BJ (cell line): ENCODE results near the gene NAV2. TPM values are rescaled to one million over a fixed set of nuclear protein-coding genes. Genes with fewer than 3 reads are reported as not detected.

Experiments
- CTCF ChIA-PET: fragments of 350-600 bp; formaldehyde crosslinking; extraction: SDS; loops from one replicate; lab custom pipeline; 2021; ENCODE audit warnings: antibody characterized with exemption, inconsistent platforms; lab: Yijun Ruan, JAX
- POLR2A ChIA-PET: fragments of 300-600 bp; sonication (Branson Sonifier 250); formaldehyde crosslinking; extraction: SDS; loops from one replicate; lab custom pipeline; 2021; ENCODE audit warnings: antibody characterized with exemption; lab: Charles Lee
- DNase-seq: peaks from one replicate; pipeline ENCODE4 v3.0.0-alpha.2; 2011; ENCODE audit warnings: low read depth
- H3K27me3 ChIP-seq: 2 replicates; pipeline ENCODE4 v1.6.0; 2011; ENCODE audit warnings: low read length; ENCODE audit not compliant: control insufficient read depth, insufficient read depth
- H3K36me3 ChIP-seq: 2 replicates; pipeline ENCODE4 v1.5.1; 2011; ENCODE audit warnings: low read length; ENCODE audit not compliant: control insufficient read depth, insufficient read depth
- H3K4me3 ChIP-seq: 2 replicates; pipeline ENCODE4 v1.5.1; 2011; ENCODE audit warnings: low read depth, mild to moderate bottlenecking, control low read depth, low read length
- polyA plus RNA-seq: library from polyadenylated mRNA; depleted of rRNA; stranded (reverse); fragments of >200 nt; gene quantifications from 2 replicates; pipeline ENCODE4 v1.2.3, GENCODE V29; 2011
- TF ChIP-seq, protein P1 (sequence below): IDR thresholded peaks from 2 replicates; pipeline ENCODE4 v1.5.1; 2011; ENCODE audit warnings: low read depth, mild to moderate bottlenecking, control low read depth, inconsistent platforms, low read length, moderate library complexity; ENCODE audit not compliant: insufficient read depth

The NAV2 gene
- polyA plus RNA-seq, 1 experiment, result 6.1 TPM

DNA sequence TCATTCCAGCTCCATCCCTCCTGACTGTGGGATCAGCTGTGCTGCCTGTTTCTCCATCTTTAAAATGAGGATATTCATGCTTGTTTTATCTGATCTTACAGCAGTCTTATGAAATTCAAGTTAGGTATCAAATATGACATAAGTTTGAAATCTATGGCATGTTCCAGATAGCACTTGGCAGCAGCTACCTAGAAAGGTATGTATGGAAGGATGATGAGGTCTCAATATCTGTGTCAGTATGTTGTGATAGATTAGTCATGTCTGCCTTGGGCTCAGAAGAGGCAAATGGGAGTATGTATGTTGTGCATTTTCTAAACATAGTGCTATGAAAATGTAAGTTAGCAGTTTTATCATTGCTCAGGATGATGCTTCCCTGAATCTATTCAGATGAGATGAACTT lies 122.1 kb downstream of the NAV2 start:
- H3K36me3 ChIP-seq, result peaks cover 4% of the 10 kb centered on the region
- TF ChIP-seq, protein P1, sequence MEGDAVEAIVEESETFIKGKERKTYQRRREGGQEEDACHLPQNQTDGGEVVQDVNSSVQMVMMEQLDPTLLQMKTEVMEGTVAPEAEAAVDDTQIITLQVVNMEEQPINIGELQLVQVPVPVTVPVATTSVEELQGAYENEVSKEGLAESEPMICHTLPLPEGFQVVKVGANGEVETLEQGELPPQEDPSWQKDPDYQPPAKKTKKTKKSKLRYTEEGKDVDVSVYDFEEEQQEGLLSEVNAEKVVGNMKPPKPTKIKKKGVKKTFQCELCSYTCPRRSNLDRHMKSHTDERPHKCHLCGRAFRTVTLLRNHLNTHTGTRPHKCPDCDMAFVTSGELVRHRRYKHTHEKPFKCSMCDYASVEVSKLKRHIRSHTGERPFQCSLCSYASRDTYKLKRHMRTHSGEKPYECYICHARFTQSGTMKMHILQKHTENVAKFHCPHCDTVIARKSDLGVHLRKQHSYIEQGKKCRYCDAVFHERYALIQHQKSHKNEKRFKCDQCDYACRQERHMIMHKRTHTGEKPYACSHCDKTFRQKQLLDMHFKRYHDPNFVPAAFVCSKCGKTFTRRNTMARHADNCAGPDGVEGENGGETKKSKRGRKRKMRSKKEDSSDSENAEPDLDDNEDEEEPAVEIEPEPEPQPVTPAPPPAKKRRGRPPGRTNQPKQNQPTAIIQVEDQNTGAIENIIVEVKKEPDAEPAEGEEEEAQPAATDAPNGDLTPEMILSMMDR, result no peak
- no peak for DNase-seq
- CTCF ChIA-PET, result no interaction called here
- no peak overlapping the region for H3K4me3 ChIP-seq
- no peaks in the 10 kb centered on the region for H3K27me3 ChIP-seq
- POLR2A ChIA-PET, result no interaction called here

- ChIA-PET POLR2A (no interaction called here), CTCF (no interaction called here)
- no peak for DNase-seq
- TF ChIP-seq, protein P1, result no peak
- Histone ChIP-seq H3K4me3 (no peak overlapping the region), H3K36me3 (peaks cover 4% of the 10 kb centered on the region), H3K27me3 (no peaks in the 10 kb centered on the region)
Observed at GRCh38 chr11:19836666-19837065, 124.0 kb downstream of the NAV2 start.

GRCh38 chr11:19838994-19839768 lies 126.5 kb downstream of the NAV2 start:
- Histone ChIP-seq H3K27me3 (no peaks in the 10 kb centered on the region), H3K4me3 (no peak overlapping the region), H3K36me3 (no peaks in the 10 kb centered on the region)
- CTCF ChIA-PET, result no interaction called here
- POLR2A ChIA-PET, result no interaction called here
- DNase-seq, result no peak
- TF ChIP-seq, protein P1, result no peak

- no peaks in the 10 kb centered on the region for H3K36me3 ChIP-seq
- H3K4me3 ChIP-seq, result no peak overlapping the region
- no peaks in the 10 kb centered on the region for H3K27me3 ChIP-seq
- DNase-seq, result no peak
- POLR2A ChIA-PET, result no interaction called here
- CTCF ChIA-PET, result interaction anchor here (0.6 to 1.2 kb wide), 4 partner anchors 12 to 63 kb away, joined by 3 to 4 read pairs (median 3); no protein-coding TSS in a partner anchor
- TF ChIP-seq, protein P1, result no peak
Observed at GRCh38 chr11:19840961-19841360, 128.3 kb downstream of the NAV2 start.

GRCh38 chr11:19842505-19842904 lies 129.9 kb downstream of the NAV2 start:
- TF ChIP-seq, protein P1, result no peak
- DNase-seq, result no peak
- Histone ChIP-seq H3K27me3 (no peaks in the 10 kb centered on the region), H3K4me3 (no peak overlapping the region), H3K36me3 (peaks cover 3% of the 10 kb centered on the region; the same call in 1 of the 2 replicates)
- POLR2A ChIA-PET, result no interaction called here
- CTCF ChIA-PET, result interaction anchor here (1.0 to 1.2 kb wide), 2 partner anchors 17 to 269 kb away, joined by 3 to 4 read pairs; no protein-coding TSS in a partner anchor
